Testis (tissue), 3 donors: Measurements from ENCODE around the gene C10orf95. TPM values are rescaled to one million over a fixed set of nuclear protein-coding genes. Genes with fewer than 3 reads are reported as not detected.

ENCODE experiments used
- DNase-seq: peaks from one replicate; pipeline ENCODE4 v3.0.0-alpha.2; 2019
- H3K27ac ChIP-seq, 2 donors: fragments of 200-600 bp; sonication (generic); one replicate each; pipeline ENCODE4 v1.5.1; 2019
- H3K27me3 ChIP-seq: fragments of 200-600 bp; sonication (generic); one replicate; pipeline ENCODE4 v1.5.1; 2019
- H3K36me3 ChIP-seq: fragments of 200-600 bp; sonication (generic); one replicate; pipeline ENCODE4 v1.5.1; 2017; ENCODE audit warnings: low read depth; ENCODE audit errors: missing control alignments
- H3K4me1 ChIP-seq: fragments of 200-600 bp; sonication (generic); one replicate; pipeline ENCODE4 v1.5.1; 2019
- H3K4me3 ChIP-seq, 2 donors: fragments of 200-600 bp; sonication (generic); one replicate each; pipeline ENCODE4 v1.5.1; 2017 to 2019
- H3K9me3 ChIP-seq: fragments of 200-600 bp; sonication (generic); one replicate; pipeline ENCODE4 v1.5.1; 2017
- CTCF ChIP-seq, 3 experiments: fragments of 450-650 bp in 2 of 3; fragments of 200-600 bp in 1 of 3; sonication (generic) in 1 of 3; IDR thresholded peaks; one replicate each; pipeline ENCODE4 v1.5.1; 2016 to 2019; ENCODE audit warnings: antibody characterized with exemption in 3 of 3, mild to moderate bottlenecking in 2 of 3, moderate library complexity in 1 of 3
- POLR2A ChIP-seq: fragments of 450-650 bp; IDR thresholded peaks from one replicate; pipeline ENCODE4 v1.6.1; 2017; ENCODE audit warnings: antibody characterized with exemption, mild to moderate bottlenecking, moderate library complexity
- WGBS, 2 donors: methylation state at CpG; one replicate each; pipeline ENCODE4 v1.1.5; 2018; 5-methylcytosine and 5-hydroxymethylcytosine counted together
- intact Hi-C: fragments of 100-400 bp; cut with DNase I; formaldehyde crosslinking; loops from one replicate; pipeline ENCODE4 v1.15.1; 2023; ENCODE audit warnings: low total_unique reads
- polyA plus RNA-seq: library from polyadenylated mRNA; stranded (reverse); fragments of 350-450 nt; fragmentation: Illumina TruSeq; extraction: RNeasy Lipid Tissue Mini Kit (QIAGEN cat#74804); gene quantifications from one replicate; pipeline ENCODE4 v1.2.3, GENCODE V29; 2014; ENCODE audit warnings: low read depth, low replicate concordance; ENCODE audit not compliant: insufficient read depth
- total RNA-seq, 2 donors: library from RNA; depleted of rRNA; stranded (reverse); fragments of >200 nt; gene quantifications; one replicate each; pipeline ENCODE4 v1.2.3, GENCODE V29; 2016

Gene C10orf95
- total and polyA plus RNA-seq, 3 donors from 2014 or later = 0.29 to 1.3 (median 0.55) TPM

- no peak overlapping the region for H3K27ac ChIP-seq
- 57 to 60% methylated on average over 15 to 20 of the region's 20 CpGs for WGBS, 2 donors
- no peak overlapping the region for H3K4me3 ChIP-seq
- no peaks in the 10 kb centered on the region for H3K36me3 ChIP-seq
- intact Hi-C loops = no loop called here
- DNase-seq = no peak
- no peak for TF ChIP-seq POLR2A
- TF ChIP-seq CTCF (IDR thresholded peaks at IDR 0.05) = no peak
- peaks cover 6% of the 10 kb centered on the region for H3K4me1 ChIP-seq
- H3K27me3 ChIP-seq = no peaks in the 10 kb centered on the region
- no peaks in the 10 kb centered on the region for H3K9me3 ChIP-seq
These were observed 36.6 kb downstream of the C10orf95 start for GRCh38 chr10:102414749-102415148.

- DNase-seq = no peak
- Histone ChIP-seq H3K27ac (no peak overlapping the region), H3K36me3 (no peaks in the 10 kb centered on the region), H3K4me1 (peaks cover 5% of the 10 kb centered on the region), H3K9me3 (no peaks in the 10 kb centered on the region), H3K27me3 (no peaks in the 10 kb centered on the region), H3K4me3 (no peak overlapping the region)
- 83 to 86% methylated on average over 13 to 16 of the region's 16 CpGs for WGBS, 2 donors
- TF ChIP-seq POLR2A (no peak), CTCF (IDR thresholded peaks at IDR 0.05) (no peak)
- intact Hi-C loops = no loop called here
These were observed 37.4 kb downstream of the C10orf95 start for GRCh38 chr10:102413806-102414561.

GRCh38 chr10:102413053-102413705, 38.2 kb downstream of the C10orf95 start:
- TF ChIP-seq POLR2A (no peak), CTCF (IDR thresholded peaks at IDR 0.05) (no peak)
- WGBS, 2 donors = 28 to 51% methylated on average over 5 of the region's 5 CpGs
- peaks cover 8% of the 10 kb centered on the region for H3K4me1 ChIP-seq
- no peaks in the 10 kb centered on the region for H3K27me3 ChIP-seq
- DNase-seq = no peak
- no peaks in the 10 kb centered on the region for H3K36me3 ChIP-seq
- no peaks in the 10 kb centered on the region for H3K9me3 ChIP-seq
- intact Hi-C loops = no loop called here
- no peak overlapping the region for H3K27ac ChIP-seq
- no peak overlapping the region for H3K4me3 ChIP-seq

- no peaks in the 10 kb centered on the region for H3K27me3 ChIP-seq
- TF ChIP-seq POLR2A (no peak), CTCF (IDR thresholded peaks at IDR 0.05) (no peak)
- 84 to 90% methylated on average over 9 to 10 of the region's 10 CpGs for WGBS, 2 donors
- no peaks in the 10 kb centered on the region for H3K9me3 ChIP-seq
- H3K36me3 ChIP-seq = no peaks in the 10 kb centered on the region
- no peak for DNase-seq
- intact Hi-C loops = no loop called here
- H3K27ac ChIP-seq = no peak overlapping the region
- no peak overlapping the region for H3K4me3 ChIP-seq
- peaks cover 10% of the 10 kb centered on the region for H3K4me1 ChIP-seq
These were observed 39.0 kb downstream of the C10orf95 start for GRCh38 chr10:102412293-102412692.
